Measurements from ENCODE around the gene FTSJ3. TPM values are rescaled to one million over a fixed set of nuclear protein-coding genes. Genes with fewer than 3 reads are reported as not detected.
"Not testable (repeated sequence)": the region's sequence is repeated elsewhere in the genome, so short reads cannot be mapped to it uniquely, and the experiment has no call there.

Gene FTSJ3, protein sequence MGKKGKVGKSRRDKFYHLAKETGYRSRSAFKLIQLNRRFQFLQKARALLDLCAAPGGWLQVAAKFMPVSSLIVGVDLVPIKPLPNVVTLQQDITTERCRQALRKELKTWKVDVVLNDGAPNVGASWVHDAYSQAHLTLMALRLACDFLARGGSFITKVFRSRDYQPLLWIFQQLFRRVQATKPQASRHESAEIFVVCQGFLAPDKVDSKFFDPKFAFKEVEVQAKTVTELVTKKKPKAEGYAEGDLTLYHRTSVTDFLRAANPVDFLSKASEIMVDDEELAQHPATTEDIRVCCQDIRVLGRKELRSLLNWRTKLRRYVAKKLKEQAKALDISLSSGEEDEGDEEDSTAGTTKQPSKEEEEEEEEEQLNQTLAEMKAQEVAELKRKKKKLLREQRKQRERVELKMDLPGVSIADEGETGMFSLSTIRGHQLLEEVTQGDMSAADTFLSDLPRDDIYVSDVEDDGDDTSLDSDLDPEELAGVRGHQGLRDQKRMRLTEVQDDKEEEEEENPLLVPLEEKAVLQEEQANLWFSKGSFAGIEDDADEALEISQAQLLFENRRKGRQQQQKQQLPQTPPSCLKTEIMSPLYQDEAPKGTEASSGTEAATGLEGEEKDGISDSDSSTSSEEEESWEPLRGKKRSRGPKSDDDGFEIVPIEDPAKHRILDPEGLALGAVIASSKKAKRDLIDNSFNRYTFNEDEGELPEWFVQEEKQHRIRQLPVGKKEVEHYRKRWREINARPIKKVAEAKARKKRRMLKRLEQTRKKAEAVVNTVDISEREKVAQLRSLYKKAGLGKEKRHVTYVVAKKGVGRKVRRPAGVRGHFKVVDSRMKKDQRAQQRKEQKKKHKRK
- 10 to 100 TPM; 59.9 to 92.1 (median 62.6) TPM for polyA plus RNA-seq (ENCODE audit: insufficient read length in 4 of 4)

GRCh38 chr17:63827002-63827800 lies at the start of gene FTSJ3, which contains the start of gene PSMC5:
Gene FTSJ3 (minus strand): TSS chr17:63827663. CDS start chr17:63826902, 761 bp downstream.
Gene PSMC5 (plus strand): TSS chr17:63827431. CDS start chr17:63827491, 60 bp downstream.
- DNase-seq (ENCODE audit: low read depth in 4 of 4, low spot score in 2 of 4), result peak; percentile 95 to 99 (median 96)

DNA sequence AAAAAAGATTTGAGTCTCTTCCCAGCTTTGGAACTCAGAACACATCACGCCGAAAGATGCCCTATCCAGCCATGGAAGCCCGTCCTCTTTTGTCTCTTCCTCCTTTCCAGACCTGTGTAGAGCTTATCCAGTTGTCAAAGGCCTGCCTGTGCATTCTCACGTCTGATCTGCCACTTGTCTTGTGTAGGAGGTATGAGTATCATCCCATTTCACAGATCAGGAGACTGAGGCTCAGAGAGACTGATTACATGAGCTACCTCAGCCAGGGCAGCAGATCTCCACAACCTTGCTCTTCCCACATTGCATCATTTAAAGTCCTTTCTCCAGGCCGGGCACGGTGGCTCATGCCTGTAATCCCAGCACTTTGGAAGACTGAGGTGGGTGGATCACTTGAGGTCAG lies 47.2 kb upstream of the FTSJ3 start:
- not testable (repeated sequence) for DNase-seq (ENCODE audit: low read depth in 4 of 4, low spot score in 2 of 4)

GRCh38 chr17:63874061-63874626 lies 46.7 kb upstream of the FTSJ3 start:
- not testable (repeated sequence) for DNase-seq (ENCODE audit: low read depth in 4 of 4, low spot score in 2 of 4)

GRCh38 chr17:63873577-63873976 lies 46.1 kb upstream of the FTSJ3 start, which contains the start of gene CSH2:
Gene CSH2 (minus strand): TSS chr17:63873677. CDS start chr17:63873614, 63 bp downstream.
- not testable (repeated sequence) for DNase-seq (ENCODE audit: low read depth in 4 of 4, low spot score in 2 of 4)

DNA sequence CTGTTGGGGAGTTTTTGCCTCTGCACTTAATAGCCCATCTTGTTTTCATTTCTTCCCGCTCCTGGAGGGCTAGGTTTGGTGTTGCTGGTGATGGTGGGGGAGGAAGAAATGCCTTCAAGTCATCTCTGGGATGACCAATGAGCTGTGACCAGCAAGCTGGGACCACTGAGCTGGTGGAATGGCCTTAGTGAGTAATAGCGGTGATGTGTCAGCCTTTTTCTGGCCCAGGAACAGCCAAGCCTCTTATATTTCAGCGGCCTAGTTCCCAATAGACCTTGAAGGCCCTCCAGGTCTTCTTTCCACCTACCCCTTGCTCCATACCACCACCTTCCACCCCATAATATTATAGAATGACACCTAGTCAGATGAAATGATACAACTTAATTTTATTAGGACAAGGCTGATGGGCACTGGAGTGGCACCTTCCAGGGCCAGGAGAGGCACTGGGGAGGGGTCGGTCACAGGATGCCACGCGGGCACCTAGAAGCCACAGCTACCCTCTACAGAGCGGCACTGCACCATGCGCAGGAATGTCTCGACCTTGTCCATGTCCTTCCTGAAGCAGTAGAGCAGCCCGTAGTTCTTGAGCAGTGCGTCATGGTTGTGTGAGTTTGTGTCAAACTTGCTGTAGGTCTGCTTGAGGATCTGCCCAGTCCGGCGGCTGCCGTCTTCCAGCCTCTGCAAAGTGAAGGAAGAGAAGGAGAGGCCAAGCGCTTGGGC lies 44.3 kb upstream of the FTSJ3 start:
- not testable (repeated sequence) for DNase-seq (ENCODE audit: low read depth in 4 of 4, low spot score in 2 of 4)

- DNase-seq (ENCODE audit: low read depth in 4 of 4, low spot score in 2 of 4), result not testable (repeated sequence)
Observed at GRCh38 chr17:63870292-63870665, 42.8 kb upstream of the FTSJ3 start.

DNA sequence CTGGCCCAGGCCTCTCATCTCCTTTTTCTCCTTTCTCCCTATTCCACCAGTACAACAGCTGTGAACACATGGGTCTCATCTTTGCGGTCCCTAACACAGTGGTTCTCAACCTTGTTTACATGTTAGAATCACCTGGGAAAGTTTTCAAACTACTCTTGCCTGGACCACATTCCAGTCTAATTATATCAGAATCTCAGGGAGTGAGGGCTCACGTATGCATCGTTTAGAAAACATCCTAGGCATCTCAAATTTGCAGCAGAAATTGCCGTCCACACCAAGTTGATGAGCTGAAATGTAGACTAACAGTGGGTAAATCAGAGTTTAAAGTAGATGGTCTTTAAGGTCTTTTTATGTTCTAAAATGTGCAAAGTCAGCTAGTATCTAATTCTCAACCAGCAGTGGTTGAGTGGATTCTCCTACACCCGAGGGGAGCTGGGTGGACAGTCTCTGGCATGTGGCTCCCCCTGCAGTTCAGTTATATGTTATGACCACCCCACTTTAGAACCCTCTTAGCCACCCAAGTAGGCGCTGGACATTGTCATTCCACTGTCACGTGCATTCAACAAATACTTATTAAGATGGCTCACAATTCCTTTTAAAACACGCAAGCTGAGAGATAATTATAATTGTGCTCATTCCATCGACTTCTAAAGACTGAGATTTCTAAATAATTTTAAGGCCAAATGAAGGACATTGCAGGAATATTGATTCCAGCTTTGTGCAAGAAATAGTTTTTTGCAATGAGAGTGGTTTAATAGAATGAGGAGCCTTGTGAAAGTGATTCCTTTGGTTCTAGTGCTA lies 42.2 kb upstream of the FTSJ3 start:
- not testable (repeated sequence) for DNase-seq (ENCODE audit: low read depth in 4 of 4, low spot score in 2 of 4)

DNA sequence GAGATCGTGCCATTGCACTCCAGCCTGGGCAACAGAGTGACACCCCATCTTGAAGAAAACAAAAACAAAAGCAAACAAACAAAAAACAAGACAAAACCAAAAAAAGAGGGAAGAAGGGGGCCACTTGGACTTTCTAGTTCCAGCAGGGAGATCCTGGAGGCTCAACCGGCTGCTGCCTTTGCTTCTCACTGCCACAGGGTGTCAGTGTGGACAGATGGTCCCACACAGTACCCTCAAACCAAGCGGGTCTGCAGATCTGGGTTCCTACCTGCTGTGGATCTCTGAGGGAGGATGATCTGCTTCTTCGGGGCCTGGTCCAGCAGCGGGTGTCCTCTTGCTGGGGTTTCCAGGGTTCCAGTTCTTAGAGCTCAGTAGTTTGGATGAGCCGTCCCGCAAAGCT lies 39.2 kb upstream of the FTSJ3 start:
- not testable (repeated sequence) for DNase-seq (ENCODE audit: low read depth in 4 of 4, low spot score in 2 of 4)

DNA sequence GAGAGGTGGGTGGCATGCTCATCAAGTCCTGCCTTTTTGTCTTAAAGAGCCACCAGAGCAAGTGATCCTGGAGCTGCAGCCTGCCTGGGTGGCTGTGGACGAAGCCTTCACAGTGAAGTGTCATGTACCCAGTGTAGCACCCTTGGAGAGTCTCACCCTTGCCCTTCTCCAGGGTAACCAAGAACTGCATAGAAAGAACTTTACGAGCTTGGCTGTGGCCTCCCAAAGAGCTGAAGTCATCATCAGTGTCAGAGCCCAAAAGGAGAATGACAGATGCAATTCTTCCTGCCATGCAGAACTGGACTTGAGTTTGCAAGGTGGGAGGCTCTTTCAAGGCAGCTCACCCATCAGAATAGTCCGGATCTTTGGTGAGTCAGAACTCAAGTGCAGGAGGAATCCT lies 31.8 kb upstream of the FTSJ3 start:
- DNase-seq (ENCODE audit: low read depth in 4 of 4, low spot score in 2 of 4), result no peak

DNA sequence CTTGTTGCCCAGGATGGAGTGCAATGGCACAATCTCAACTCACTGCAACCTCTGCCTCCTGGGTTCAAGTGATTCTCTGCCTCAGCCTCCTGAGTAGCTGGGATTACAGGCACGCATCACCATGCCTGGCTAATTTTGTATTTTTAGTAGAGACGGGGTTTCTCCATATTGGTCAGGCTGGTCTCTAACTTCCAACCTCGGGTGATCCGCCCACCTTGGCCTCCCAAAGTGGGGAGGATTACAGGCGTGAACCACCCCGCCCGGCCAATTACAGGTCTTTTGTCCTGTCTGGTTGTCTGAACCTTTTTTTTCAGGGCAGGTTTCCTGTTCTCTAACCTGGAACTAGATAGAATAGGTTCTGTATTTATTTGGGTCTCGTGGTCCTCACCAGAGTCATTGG lies 29.0 kb upstream of the FTSJ3 start:
- not testable (repeated sequence) for DNase-seq (ENCODE audit: low read depth in 4 of 4, low spot score in 2 of 4)

- no peak for DNase-seq (ENCODE audit: low read depth in 4 of 4, low spot score in 2 of 4)
Observed at GRCh38 chr17:63855185-63855584, 27.7 kb upstream of the FTSJ3 start.

- DNase-seq (ENCODE audit: low read depth in 4 of 4, low spot score in 2 of 4), result no peak
Observed at GRCh38 chr17:63854709-63855108, 27.2 kb upstream of the FTSJ3 start.

GRCh38 chr17:63853260-63853659 lies 25.8 kb upstream of the FTSJ3 start:
- no peak for DNase-seq (ENCODE audit: low read depth in 4 of 4, low spot score in 2 of 4)

DNA sequence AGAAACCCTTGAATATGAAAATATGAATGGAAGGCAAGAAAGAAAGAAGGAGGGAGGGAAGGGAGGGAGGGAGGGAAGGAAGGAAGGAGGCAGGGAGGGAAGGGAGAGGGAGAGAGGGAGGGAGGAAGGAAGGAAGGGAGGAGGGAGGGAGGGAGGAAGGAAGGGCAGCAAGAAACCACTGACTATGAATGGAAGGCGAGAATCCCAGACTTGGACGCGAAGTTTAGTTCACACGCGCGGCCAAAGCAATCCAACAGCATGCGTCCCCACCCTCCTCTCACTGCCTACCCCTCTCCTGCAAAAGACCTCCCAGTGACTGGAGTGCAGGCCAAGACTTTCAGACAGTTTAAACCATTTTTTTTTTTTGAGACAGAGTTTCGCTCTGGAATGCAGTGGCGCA lies 22.9 kb upstream of the FTSJ3 start:
- DNase-seq (ENCODE audit: low read depth in 4 of 4, low spot score in 2 of 4), result no peak

GRCh38 chr17:63848834-63849689 lies 21.6 kb upstream of the FTSJ3 start:
- DNase-seq (ENCODE audit: low read depth in 4 of 4, low spot score in 2 of 4), result peak in 3 of 4 donors; percentile 77 to 82 (median 78)

GRCh38 chr17:63847525-63848249 lies 20.2 kb upstream of the FTSJ3 start:
- DNase-seq (ENCODE audit: low read depth in 4 of 4, low spot score in 2 of 4), result no peak

DNA sequence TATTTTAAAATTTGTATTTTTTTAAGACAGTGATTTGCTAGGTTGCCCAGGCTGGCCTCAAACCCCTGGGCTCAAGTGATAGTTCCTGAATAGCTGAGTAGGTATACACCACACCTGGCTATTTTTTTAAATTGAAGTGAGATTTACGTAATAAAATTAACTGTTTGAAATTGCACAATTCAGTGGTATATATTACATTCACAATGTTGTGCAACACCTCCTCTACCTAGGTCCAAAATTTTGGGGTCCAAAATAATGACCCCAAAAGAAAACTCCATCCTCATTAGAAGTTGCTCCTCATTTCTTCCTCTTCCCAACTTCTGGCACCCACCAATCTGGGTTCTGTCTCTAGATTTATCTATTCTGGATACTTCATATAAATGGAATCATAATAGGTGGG lies 18.0 kb upstream of the FTSJ3 start:
- DNase-seq (ENCODE audit: low read depth in 4 of 4, low spot score in 2 of 4), result no peak

All from left renal cortex interstitium (tissue), 4 donors.